GM12864 (cell line): ENCODE data around the gene NEMF.

Experiments used
- DNase-seq: peaks from one replicate; pipeline ENCODE4 v3.0.0-alpha.2; 2011; ENCODE audit warnings: low read depth
- H3K4me3 ChIP-seq: 2 replicates; pipeline ENCODE4 v1.5.1; 2011; ENCODE audit warnings: mild to moderate bottlenecking, low read depth, low read length, control low read depth
- TF ChIP-seq, protein P1 (sequence below): IDR thresholded peaks from 2 replicates; pipeline ENCODE4 v1.5.1; 2011; ENCODE audit warnings: low read depth, mild to moderate bottlenecking, moderate library complexity, low read length, control low read depth, inconsistent platforms; ENCODE audit errors: missing control alignments

Gene NEMF

DNA sequence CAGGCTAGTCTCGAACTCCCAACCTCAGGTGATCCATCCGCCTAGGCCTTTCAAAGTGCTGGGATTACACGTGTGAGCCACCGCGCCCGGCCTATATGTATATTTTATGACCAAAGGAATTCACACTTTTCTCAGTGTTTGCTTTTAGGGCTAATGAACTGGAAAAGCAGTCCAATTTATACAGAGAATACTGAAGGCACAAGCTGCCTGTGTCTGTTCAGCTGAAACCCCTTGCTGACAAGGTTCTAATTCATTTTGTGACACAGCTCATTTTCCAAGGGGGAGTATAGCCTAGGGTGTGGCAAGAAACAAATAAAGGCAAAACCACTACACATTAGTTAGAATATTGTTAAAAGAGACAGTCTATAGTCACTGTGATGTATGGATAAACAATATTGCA, 18.3 kb upstream of the NEMF start:
- DNase-seq, result no peak
- H3K4me3 ChIP-seq, result no peak overlapping the region
- TF ChIP-seq, protein P1, sequence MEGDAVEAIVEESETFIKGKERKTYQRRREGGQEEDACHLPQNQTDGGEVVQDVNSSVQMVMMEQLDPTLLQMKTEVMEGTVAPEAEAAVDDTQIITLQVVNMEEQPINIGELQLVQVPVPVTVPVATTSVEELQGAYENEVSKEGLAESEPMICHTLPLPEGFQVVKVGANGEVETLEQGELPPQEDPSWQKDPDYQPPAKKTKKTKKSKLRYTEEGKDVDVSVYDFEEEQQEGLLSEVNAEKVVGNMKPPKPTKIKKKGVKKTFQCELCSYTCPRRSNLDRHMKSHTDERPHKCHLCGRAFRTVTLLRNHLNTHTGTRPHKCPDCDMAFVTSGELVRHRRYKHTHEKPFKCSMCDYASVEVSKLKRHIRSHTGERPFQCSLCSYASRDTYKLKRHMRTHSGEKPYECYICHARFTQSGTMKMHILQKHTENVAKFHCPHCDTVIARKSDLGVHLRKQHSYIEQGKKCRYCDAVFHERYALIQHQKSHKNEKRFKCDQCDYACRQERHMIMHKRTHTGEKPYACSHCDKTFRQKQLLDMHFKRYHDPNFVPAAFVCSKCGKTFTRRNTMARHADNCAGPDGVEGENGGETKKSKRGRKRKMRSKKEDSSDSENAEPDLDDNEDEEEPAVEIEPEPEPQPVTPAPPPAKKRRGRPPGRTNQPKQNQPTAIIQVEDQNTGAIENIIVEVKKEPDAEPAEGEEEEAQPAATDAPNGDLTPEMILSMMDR, result no peak

DNA sequence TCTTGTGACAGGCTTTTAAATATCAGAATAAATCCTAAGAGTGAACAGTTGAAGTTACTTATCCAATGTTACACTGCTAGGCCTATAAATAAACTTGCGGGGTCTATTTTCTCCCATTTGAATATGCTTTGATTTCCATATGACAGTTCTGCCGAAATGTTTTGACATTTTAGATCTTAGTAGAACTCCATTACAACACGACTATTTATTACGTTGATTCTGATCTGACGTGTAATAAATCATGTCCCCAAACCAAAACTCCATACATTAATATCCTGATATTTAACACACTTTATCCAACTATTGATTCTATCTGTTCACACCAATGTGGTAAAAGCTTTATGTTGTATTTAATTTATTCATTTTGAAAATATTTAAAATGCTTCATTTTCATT, 16.1 kb upstream of the NEMF start:
- peak overlapping the region; percentile 36 for H3K4me3 ChIP-seq
- TF ChIP-seq, protein P1, result no peak
- no peak for DNase-seq

DNA sequence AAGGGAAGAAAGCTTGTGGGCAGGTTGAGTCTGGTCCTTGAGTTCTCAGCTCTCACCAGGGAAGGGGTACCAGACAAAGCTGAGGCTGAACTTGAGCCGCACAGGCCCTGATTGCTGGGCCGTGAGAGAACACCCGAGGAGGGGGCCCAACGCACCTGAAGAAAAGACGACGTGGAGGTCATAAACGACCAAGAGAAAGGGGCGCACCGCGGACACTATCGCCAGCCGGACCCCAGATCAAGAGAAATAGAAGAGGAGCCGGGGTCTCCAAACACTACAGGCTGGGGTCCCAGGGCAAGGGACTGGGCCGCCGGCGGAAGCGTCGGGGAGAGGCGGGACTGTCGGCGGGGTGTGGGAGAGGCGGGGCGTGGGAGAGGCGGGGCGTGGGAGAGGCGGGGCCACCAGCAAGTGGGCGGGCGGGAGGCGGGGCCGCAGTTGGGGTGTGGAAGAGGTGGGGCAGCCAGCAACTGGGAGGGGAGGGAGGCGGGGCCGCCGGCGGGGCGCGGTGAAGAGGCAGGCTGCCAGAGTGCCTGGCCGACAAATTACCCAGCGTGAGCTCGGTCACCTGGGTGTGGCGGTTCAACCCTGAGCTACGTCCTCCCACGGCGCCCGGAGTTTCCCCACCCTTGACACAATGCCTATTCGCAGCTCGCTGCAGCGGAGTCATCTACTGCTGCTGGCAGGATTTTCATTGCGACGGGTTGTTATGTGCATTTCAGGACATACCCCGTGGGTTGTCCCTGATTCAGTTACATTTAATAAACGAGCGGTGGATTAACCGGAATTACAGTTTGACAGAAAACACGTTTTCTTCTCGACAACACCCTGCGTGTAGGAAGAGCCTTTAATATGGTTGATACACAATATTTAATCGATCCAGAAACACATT, 15.5 kb upstream of the NEMF start:
- H3K4me3 ChIP-seq, result peak overlapping the region; percentile 67
- DNase-seq, result peak; percentile 94
- TF ChIP-seq, protein P1, result no peak

DNA sequence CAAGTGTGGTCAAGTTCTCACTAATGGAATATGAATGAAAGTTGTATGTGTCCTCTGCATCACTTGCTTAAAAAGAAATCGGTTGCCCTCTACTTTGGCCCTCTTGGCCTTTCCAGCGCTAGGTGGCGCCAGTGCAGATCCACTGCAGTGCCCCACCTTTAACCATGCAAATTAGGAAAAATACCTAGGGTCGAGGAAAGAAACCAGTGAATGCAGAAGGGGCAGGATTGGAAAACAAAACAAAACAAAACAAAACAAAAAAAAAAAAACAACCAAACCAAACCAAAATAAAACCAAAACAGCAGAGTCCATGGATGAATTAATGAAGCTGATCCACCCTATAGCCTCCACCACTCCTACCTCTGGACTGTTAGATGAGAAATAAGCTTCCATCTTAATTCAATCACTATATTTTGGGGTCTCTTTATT, 12.9 kb upstream of the NEMF start:
- no peak overlapping the region for H3K4me3 ChIP-seq
- TF ChIP-seq, protein P1, result peak; percentile 84
- DNase-seq, result no peak

DNA sequence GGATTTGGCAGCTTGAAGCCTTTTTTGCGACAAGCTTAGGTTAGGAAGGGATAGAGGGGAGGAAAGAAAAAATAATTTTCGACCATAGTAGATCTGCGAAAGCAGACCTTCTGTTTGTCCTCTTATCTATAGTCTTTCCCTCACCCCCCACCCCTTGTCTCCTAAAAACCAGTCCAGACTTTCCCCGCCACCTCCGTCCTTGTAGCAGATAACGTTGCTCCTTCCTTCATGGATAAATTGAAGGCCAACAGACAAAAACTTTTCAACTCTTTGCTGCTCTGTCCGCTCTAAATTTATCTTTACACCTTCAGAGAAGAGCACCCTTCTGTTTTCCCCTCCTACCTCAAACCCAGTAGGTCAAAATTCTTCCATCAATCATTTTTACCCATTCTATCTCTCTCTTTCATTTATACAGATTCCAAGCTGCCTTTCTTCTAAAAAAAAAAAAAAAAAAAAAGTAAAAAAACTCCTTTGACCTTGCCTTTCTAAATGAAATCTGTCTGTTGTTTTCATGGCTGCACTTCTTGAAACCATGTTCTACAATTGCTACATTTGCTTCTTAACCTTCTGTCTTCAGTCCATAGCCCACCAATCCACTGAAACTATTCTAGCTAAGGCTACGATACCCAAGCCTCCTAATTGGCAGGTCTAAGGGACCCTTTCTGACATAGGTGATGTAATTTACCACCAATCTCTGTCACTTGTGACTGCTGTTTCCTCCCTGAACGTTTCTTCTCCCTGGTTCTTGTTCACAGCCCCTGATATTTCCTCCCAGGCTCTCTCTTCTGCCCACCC, 11.1 kb upstream of the NEMF start:
- DNase-seq, result no peak
- H3K4me3 ChIP-seq, result peak overlapping the region; percentile 88
- TF ChIP-seq, protein P1, result no peak

- peak overlapping the region; percentile 70 for H3K4me3 ChIP-seq
- TF ChIP-seq, protein P1, result peak; percentile 100
- peak; percentile 77 for DNase-seq
Measured at GRCh38 chr14:49862089-49862673, 9.6 kb upstream of the NEMF start.
